Osteoblast (primary cell): ENCODE measurements around the gene LARP6. TPM values are rescaled to one million over a fixed set of nuclear protein-coding genes. Genes with fewer than 3 reads are reported as not detected.
A peak's percentile ranks its signal among the peaks of the same experiment; 100 is the strongest.

Source experiments
- DNase-seq: peaks from one replicate; pipeline ENCODE4 v3.0.0; 2011; ENCODE audit warnings: low spot score, mixed read lengths; ENCODE audit not compliant: insufficient read length; ENCODE audit errors: missing footprints
- H2AFZ ChIP-seq: 2 replicates; pipeline ENCODE4 v1.6.0; 2011; ENCODE audit warnings: mild to moderate bottlenecking, low read length
- H3K27ac ChIP-seq: 2 replicates; pipeline ENCODE4 v1.5.1; 2011; ENCODE audit warnings: mild to moderate bottlenecking, low read depth, low read length, moderate library complexity
- H3K27me3 ChIP-seq: 2 replicates; pipeline ENCODE4 v1.6.0; 2012; ENCODE audit warnings: mild to moderate bottlenecking, control low read depth, inconsistent platforms, low read length, moderate library complexity; ENCODE audit not compliant: insufficient read depth
- H3K36me3 ChIP-seq: 2 replicates; pipeline ENCODE4 v1.5.1; 2011; ENCODE audit warnings: mild to moderate bottlenecking, low read length, control low read depth, moderate library complexity; ENCODE audit not compliant: insufficient read depth
- H3K4me1 ChIP-seq: 2 replicates; pipeline ENCODE4 v1.5.1; 2011; ENCODE audit warnings: mild to moderate bottlenecking, low read length, control low read depth, moderate library complexity; ENCODE audit not compliant: insufficient read depth
- H3K4me2 ChIP-seq: 2 replicates; pipeline ENCODE4 v1.6.0; 2011; ENCODE audit warnings: mild to moderate bottlenecking, low read length; ENCODE audit not compliant: insufficient read depth
- H3K4me3 ChIP-seq: fragments of 200-600 bp; sonication (generic); 3 replicates; pipeline ENCODE4 v1.5.1; 2012; ENCODE audit warnings: mild to moderate bottlenecking, low read length, inconsistent platforms; ENCODE audit not compliant: insufficient read depth
- H3K79me2 ChIP-seq: 2 replicates; pipeline ENCODE4 v1.6.0; 2012; ENCODE audit warnings: mild to moderate bottlenecking, low read length, control low read depth, inconsistent platforms; ENCODE audit not compliant: insufficient read depth
- H3K9me3 ChIP-seq: 2 replicates; pipeline ENCODE4 v1.5.1; 2011; ENCODE audit warnings: low read depth, low read length, control low read depth
- H4K20me1 ChIP-seq: 2 replicates; pipeline ENCODE4 v1.6.0; 2012; ENCODE audit warnings: mild to moderate bottlenecking, low read length, control low read depth; ENCODE audit not compliant: insufficient read depth
- total RNA-seq: library from RNA; depleted of rRNA; stranded (reverse); fragments of >200 nt; gene quantifications from 2 replicates; pipeline ENCODE4 v1.2.3, GENCODE V29; 2012
- TF ChIP-seq, protein P1 (sequence below): IDR thresholded peaks from 2 replicates; pipeline ENCODE4 v1.5.1; 2011; ENCODE audit warnings: mild to moderate bottlenecking, low read depth, low read length, moderate library complexity; ENCODE audit errors: extremely low read depth

The LARP6 gene
- total RNA-seq, 1 donor: 77.4 TPM

- H3K4me2 ChIP-seq: peak within 1 kb of the TSS; percentile 90
- DNase-seq: peak; percentile 91
- no peaks in the 10 kb centered on the region for H4K20me1 ChIP-seq
- no peaks in the 10 kb centered on the region for H3K27me3 ChIP-seq
- peaks cover 20% of the 10 kb centered on the region for H3K79me2 ChIP-seq
- peak within 1 kb of the TSS; percentile 95 for H2AFZ ChIP-seq
- H3K9me3 ChIP-seq: no peaks in the 10 kb centered on the region
- peak within 1 kb of the TSS; percentile 78 for H3K4me3 ChIP-seq
- H3K27ac ChIP-seq: peak within 1 kb of the TSS; percentile 87
- peaks cover 12% of the 10 kb centered on the region for H3K4me1 ChIP-seq
- H3K36me3 ChIP-seq: no peaks in the 10 kb centered on the region
- TF ChIP-seq, protein P1, sequence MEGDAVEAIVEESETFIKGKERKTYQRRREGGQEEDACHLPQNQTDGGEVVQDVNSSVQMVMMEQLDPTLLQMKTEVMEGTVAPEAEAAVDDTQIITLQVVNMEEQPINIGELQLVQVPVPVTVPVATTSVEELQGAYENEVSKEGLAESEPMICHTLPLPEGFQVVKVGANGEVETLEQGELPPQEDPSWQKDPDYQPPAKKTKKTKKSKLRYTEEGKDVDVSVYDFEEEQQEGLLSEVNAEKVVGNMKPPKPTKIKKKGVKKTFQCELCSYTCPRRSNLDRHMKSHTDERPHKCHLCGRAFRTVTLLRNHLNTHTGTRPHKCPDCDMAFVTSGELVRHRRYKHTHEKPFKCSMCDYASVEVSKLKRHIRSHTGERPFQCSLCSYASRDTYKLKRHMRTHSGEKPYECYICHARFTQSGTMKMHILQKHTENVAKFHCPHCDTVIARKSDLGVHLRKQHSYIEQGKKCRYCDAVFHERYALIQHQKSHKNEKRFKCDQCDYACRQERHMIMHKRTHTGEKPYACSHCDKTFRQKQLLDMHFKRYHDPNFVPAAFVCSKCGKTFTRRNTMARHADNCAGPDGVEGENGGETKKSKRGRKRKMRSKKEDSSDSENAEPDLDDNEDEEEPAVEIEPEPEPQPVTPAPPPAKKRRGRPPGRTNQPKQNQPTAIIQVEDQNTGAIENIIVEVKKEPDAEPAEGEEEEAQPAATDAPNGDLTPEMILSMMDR: no peak
Observed at GRCh38 chr15:70892002-70892911, 38.3 kb upstream of the LARP6 start, which contains the start of the genes LRRC49 and THAP10. Gene LRRC49, plus strand, starts transcription at chr15:70892826. Its CDS starts 69 bp downstream, at chr15:70892895. Gene THAP10, minus strand, starts transcription at chr15:70892433. Its CDS starts 161 bp downstream, at chr15:70892272.

DNA sequence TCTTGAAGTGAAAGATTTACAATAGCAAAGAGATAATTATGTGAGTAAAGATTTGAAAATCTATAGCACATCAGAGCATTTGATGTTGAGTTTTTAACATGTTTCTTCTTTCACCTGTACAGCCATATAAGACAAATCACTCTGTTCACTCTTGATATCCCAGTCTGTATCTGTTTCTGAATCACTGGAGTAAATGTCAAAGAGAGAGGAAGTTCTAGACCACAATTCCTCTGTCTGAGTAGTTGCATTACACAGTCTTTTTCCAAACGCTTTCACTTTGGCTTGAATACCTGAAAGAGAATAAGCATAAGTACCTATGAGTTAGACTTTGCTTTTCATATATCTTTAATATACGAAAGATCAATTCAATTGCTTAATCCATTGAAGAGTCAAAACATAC is 28.4 kb upstream of the LARP6 start:
- Histone ChIP-seq H3K36me3 (no peaks in the 10 kb centered on the region), H3K4me1 (peaks cover 15% of the 10 kb centered on the region), H3K4me2 (no peak overlapping the region), H2AFZ (no peak overlapping the region), H3K4me3 (no peak overlapping the region), H3K27me3 (no peaks in the 10 kb centered on the region), H3K9me3 (no peaks in the 10 kb centered on the region), H3K79me2 (no peaks in the 10 kb centered on the region), H4K20me1 (no peaks in the 10 kb centered on the region), H3K27ac (no peak overlapping the region)
- TF ChIP-seq, protein P1: no peak
- no peak for DNase-seq

GRCh38 chr15:70880781-70881180 is 26.8 kb upstream of the LARP6 start:
- Histone ChIP-seq H3K9me3 (no peaks in the 10 kb centered on the region), H3K79me2 (no peaks in the 10 kb centered on the region), H3K27me3 (no peaks in the 10 kb centered on the region), H3K27ac (no peak overlapping the region), H2AFZ (no peak overlapping the region), H3K4me2 (no peak overlapping the region), H4K20me1 (no peaks in the 10 kb centered on the region), H3K36me3 (no peaks in the 10 kb centered on the region), H3K4me1 (peaks cover 15% of the 10 kb centered on the region), H3K4me3 (no peak overlapping the region)
- TF ChIP-seq, protein P1: no peak
- no peak for DNase-seq

- Histone ChIP-seq H3K27ac (peak overlapping the region; percentile 40), H2AFZ (peak overlapping the region; percentile 43)
Observed at GRCh38 chr15:70879401-70879800, 25.4 kb upstream of the LARP6 start.

More at GRCh38 chr15:70879401-70879800, 25.4 kb upstream of the LARP6 start:
- peaks cover 20% of the 10 kb centered on the region for H3K4me1 ChIP-seq
- TF ChIP-seq, protein P1: no peak
- H3K4me2 ChIP-seq: peak overlapping the region; percentile 9
- no peaks in the 10 kb centered on the region for H3K27me3 ChIP-seq
- H3K79me2 ChIP-seq: no peaks in the 10 kb centered on the region
- H4K20me1 ChIP-seq: no peaks in the 10 kb centered on the region
- no peaks in the 10 kb centered on the region for H3K9me3 ChIP-seq
- H3K4me3 ChIP-seq: no peak overlapping the region
- DNase-seq: peak; percentile 79
- H3K36me3 ChIP-seq: no peaks in the 10 kb centered on the region
